OCI-LY1 (cell line): ENCODE results near the gene CFAP61.

ENCODE experiments used
- H2AFZ ChIP-seq: fragments of 200-600 bp; sonication (generic), shearing (Covaris generic); 2 replicates; pipeline ENCODE4 v1.6.0; 2014; ENCODE audit warnings: antibody characterized with exemption, mild to moderate bottlenecking, low read length
- H3F3A ChIP-seq: fragments of 200-600 bp; sonication (generic), shearing (Covaris generic); 2 replicates; pipeline ENCODE4 v1.6.0; 2014; ENCODE audit warnings: mild to moderate bottlenecking, antibody characterized with exemption, low read length, moderate library complexity; ENCODE audit not compliant: insufficient read depth
- H3K27ac ChIP-seq: fragments of 200-600 bp; sonication (generic); 2 replicates; pipeline ENCODE4 v1.5.1; 2014; ENCODE audit warnings: low read length, mixed run types, mild to moderate bottlenecking, low read depth; ENCODE audit not compliant: poor library complexity, severe bottlenecking
- H3K27me3 ChIP-seq: fragments of 200-600 bp; sonication (generic); 2 replicates; pipeline ENCODE4 v1.6.0; 2014; ENCODE audit warnings: antibody characterized with exemption, mild to moderate bottlenecking, low read length, moderate library complexity; ENCODE audit not compliant: insufficient read depth
- H3K36me3 ChIP-seq: fragments of 200-600 bp; sonication (generic); 2 replicates; pipeline ENCODE4 v1.6.1; 2014; ENCODE audit warnings: mild to moderate bottlenecking, antibody characterized with exemption, low read length, moderate library complexity, mixed read lengths; ENCODE audit not compliant: insufficient read depth
- H3K4me1 ChIP-seq: fragments of 200-600 bp; sonication (generic); 2 replicates; pipeline ENCODE4 v1.5.1; 2014; ENCODE audit warnings: mild to moderate bottlenecking, low read length, moderate library complexity; ENCODE audit not compliant: insufficient read depth, severe bottlenecking
- H3K4me2 ChIP-seq: fragments of 200-600 bp; sonication (generic), shearing (Covaris generic); 2 replicates; pipeline ENCODE4 v1.6.1; 2014; ENCODE audit warnings: low read length
- H3K4me3 ChIP-seq: fragments of 200-600 bp; sonication (generic); 2 replicates; pipeline ENCODE4 v1.5.1; 2014; ENCODE audit warnings: low read length, low read depth, mild to moderate bottlenecking, mixed read lengths; ENCODE audit not compliant: poor library complexity, severe bottlenecking
- H3K79me2 ChIP-seq: fragments of 200-600 bp; shearing (Covaris generic); 2 replicates; pipeline ENCODE4 v1.6.1; 2016; ENCODE audit warnings: mixed run types, low read length, mixed read lengths; ENCODE audit not compliant: insufficient read depth
- H3K9ac ChIP-seq: fragments of 200-600 bp; sonication (generic), shearing (Covaris generic); 2 replicates; pipeline ENCODE4 v1.6.1; 2014; ENCODE audit warnings: mild to moderate bottlenecking, low read length, mixed read lengths
- H3K9me2 ChIP-seq: fragments of 200-600 bp; sonication (generic), shearing (Covaris generic); 2 replicates; pipeline ENCODE4 v1.6.1; 2014; ENCODE audit warnings: low read depth, mild to moderate bottlenecking, low read length, mixed read lengths
- H3K9me3 ChIP-seq: fragments of 200-600 bp; shearing (Covaris generic); 2 replicates; pipeline ENCODE4 v1.6.1; 2014; ENCODE audit warnings: low read length, mixed read lengths
- H4K20me1 ChIP-seq: fragments of 200-600 bp; sonication (generic), shearing (Covaris generic); 2 replicates; pipeline ENCODE4 v1.6.0; 2016; ENCODE audit warnings: mild to moderate bottlenecking, low read length; ENCODE audit not compliant: insufficient read depth
- CTCF ChIP-seq: fragments of 200-600 bp; sonication (generic), shearing (Covaris generic); IDR thresholded peaks from 2 replicates; pipeline ENCODE4 v1.5.1; 2017; ENCODE audit warnings: mild to moderate bottlenecking, antibody characterized with exemption, low read length, moderate library complexity, mixed read lengths
- EZH2 ChIP-seq: fragments of 200-600 bp; sonication (generic), shearing (Covaris generic); IDR thresholded peaks from 2 replicates; pipeline ENCODE4 v1.8.0; 2017; ENCODE audit warnings: borderline replicate concordance, mixed run types, mild to moderate bottlenecking, antibody characterized with exemption, low read length, moderate library complexity, mixed read lengths

Gene CFAP61

GRCh38 chr20:20341371-20341770 lies 289.0 kb downstream of the CFAP61 start:
- H3K4me1 ChIP-seq = no peaks in the 10 kb centered on the region
- no peaks in the 10 kb centered on the region for H3K9me3 ChIP-seq
- no peak overlapping the region for H3K27ac ChIP-seq
- H3F3A ChIP-seq = no peaks in the 10 kb centered on the region
- no peak overlapping the region for H3K4me2 ChIP-seq
- no peak overlapping the region for H2AFZ ChIP-seq
- no peaks in the 10 kb centered on the region for H3K36me3 ChIP-seq
- no peaks in the 10 kb centered on the region for H3K79me2 ChIP-seq
- no peaks in the 10 kb centered on the region for H3K9me2 ChIP-seq
- H3K4me3 ChIP-seq = no peak overlapping the region
- H3K27me3 ChIP-seq = 0 out of 2 replicates have a peak, but pooled peaks cover 5% of the 10 kb centered on the region
- no peak overlapping the region for H3K9ac ChIP-seq
- no peak for TF ChIP-seq EZH2
- TF ChIP-seq CTCF = no peak
- no peaks in the 10 kb centered on the region for H4K20me1 ChIP-seq

- no peaks in the 10 kb centered on the region for H3K9me3 ChIP-seq
- H3K79me2 ChIP-seq = no peaks in the 10 kb centered on the region
- H3K4me1 ChIP-seq = no peaks in the 10 kb centered on the region
- no peak overlapping the region for H3K4me2 ChIP-seq
- no peak overlapping the region for H2AFZ ChIP-seq
- no peaks in the 10 kb centered on the region for H4K20me1 ChIP-seq
- TF ChIP-seq CTCF (no peak), EZH2 (no peak)
- no peaks in the 10 kb centered on the region for H3F3A ChIP-seq
- H3K36me3 ChIP-seq = no peaks in the 10 kb centered on the region
- no peak overlapping the region for H3K4me3 ChIP-seq
- no peaks in the 10 kb centered on the region for H3K9me2 ChIP-seq
- no peak overlapping the region for H3K9ac ChIP-seq
- no peak overlapping the region for H3K27ac ChIP-seq
- 0 out of 2 replicates have a peak, but pooled peaks cover 5% of the 10 kb centered on the region for H3K27me3 ChIP-seq
These were observed 289.7 kb downstream of the CFAP61 start for GRCh38 chr20:20342066-20342465.

GRCh38 chr20:20343932-20344331 lies 291.6 kb downstream of the CFAP61 start:
- TF ChIP-seq CTCF (no peak), EZH2 (no peak)
- no peaks in the 10 kb centered on the region for H3F3A ChIP-seq
- H3K4me3 ChIP-seq = no peak overlapping the region
- no peak overlapping the region for H3K9ac ChIP-seq
- no peak overlapping the region for H3K27ac ChIP-seq
- no peaks in the 10 kb centered on the region for H3K9me2 ChIP-seq
- H4K20me1 ChIP-seq = no peaks in the 10 kb centered on the region
- H3K79me2 ChIP-seq = no peaks in the 10 kb centered on the region
- H3K4me2 ChIP-seq = no peak overlapping the region
- H2AFZ ChIP-seq = no peak overlapping the region
- H3K4me1 ChIP-seq = no peaks in the 10 kb centered on the region
- 0 out of 2 replicates have a peak, but pooled peaks cover 5% of the 10 kb centered on the region for H3K27me3 ChIP-seq
- no peaks in the 10 kb centered on the region for H3K9me3 ChIP-seq
- H3K36me3 ChIP-seq = no peaks in the 10 kb centered on the region
